ENCODE measurements around the gene PRKACB.
"Not testable (repeated sequence)": the region's sequence is repeated elsewhere in the genome, so short reads cannot be mapped to it uniquely, and the experiment has no call there.

The PRKACB gene

GRCh38 chr1:84143796-84144565 lies at the start of gene PRKACB:
Gene PRKACB, plus strand, starts transcription at chr1:84144271. Its CDS starts 91 bp downstream, at chr1:84144362.
- no peak for DNase-seq (ENCODE audit: low spot score)

- no peak for DNase-seq (ENCODE audit: low spot score)
Observed at GRCh38 chr1:84095308-84095707, 48.8 kb upstream of the PRKACB start.

- no peak for DNase-seq (ENCODE audit: low spot score)
Observed at GRCh38 chr1:84096176-84096575, 47.9 kb upstream of the PRKACB start.

- DNase-seq (ENCODE audit: low spot score): no peak
Observed at GRCh38 chr1:84101204-84101603, 42.9 kb upstream of the PRKACB start.

GRCh38 chr1:84103197-84103992 lies 40.7 kb upstream of the PRKACB start:
- DNase-seq (ENCODE audit: low spot score): peak; percentile 80

- not testable (repeated sequence) for DNase-seq (ENCODE audit: low spot score)
Observed at GRCh38 chr1:84107538-84107937, 36.5 kb upstream of the PRKACB start.

GRCh38 chr1:84107955-84108354 lies 36.1 kb upstream of the PRKACB start:
- no peak for DNase-seq (ENCODE audit: low spot score)

GRCh38 chr1:84108900-84109578 lies 35.0 kb upstream of the PRKACB start:
- DNase-seq (ENCODE audit: low spot score): no peak

- no peak for DNase-seq (ENCODE audit: low spot score)
Observed at GRCh38 chr1:84110629-84111028, 33.4 kb upstream of the PRKACB start.

GRCh38 chr1:84116558-84116957 lies 27.5 kb upstream of the PRKACB start:
- DNase-seq (ENCODE audit: low spot score): no peak

GRCh38 chr1:84117868-84118267 lies 26.2 kb upstream of the PRKACB start:
- DNase-seq (ENCODE audit: low spot score): peak; percentile 48

GRCh38 chr1:84121360-84121759 lies 22.7 kb upstream of the PRKACB start:
- no peak for DNase-seq (ENCODE audit: low spot score)

GRCh38 chr1:84122780-84123382 lies 21.2 kb upstream of the PRKACB start:
- peak; percentile 44 for DNase-seq (ENCODE audit: low spot score)

- no peak for DNase-seq (ENCODE audit: low spot score)
Observed at GRCh38 chr1:84133479-84133878, 10.6 kb upstream of the PRKACB start.

GRCh38 chr1:84135341-84135740 lies 8.7 kb upstream of the PRKACB start:
- DNase-seq (ENCODE audit: low spot score): no peak

GRCh38 chr1:84141182-84142003 lies 2.7 kb upstream of the PRKACB start:
- no peak for DNase-seq (ENCODE audit: low spot score)

GRCh38 chr1:84145068-84145467 lies 997 bp downstream of the PRKACB start:
- DNase-seq (ENCODE audit: low spot score): no peak

GRCh38 chr1:84146411-84147032 lies 2.5 kb downstream of the PRKACB start:
- peak; percentile 17 for DNase-seq (ENCODE audit: low spot score)

GRCh38 chr1:84148758-84149157 lies 4.7 kb downstream of the PRKACB start:
- DNase-seq (ENCODE audit: low spot score): no peak

- no peak for DNase-seq (ENCODE audit: low spot score)
Observed at GRCh38 chr1:84152649-84153056, 8.6 kb downstream of the PRKACB start.

GRCh38 chr1:84155517-84155916 lies 11.4 kb downstream of the PRKACB start:
- DNase-seq (ENCODE audit: low spot score): no peak

All from AG20443 (cell line).